Rectal smooth muscle tissue (tissue), 1 donor: ENCODE measurements around the gene CKB.

ENCODE experiments used
- H3K27ac ChIP-seq: one replicate; pipeline ENCODE4 v1.7.0; 2013; ENCODE audit warnings: low read depth, low read length, inconsistent platforms
- H3K27me3 ChIP-seq: one replicate; pipeline ENCODE4 v1.7.0; 2013; ENCODE audit warnings: low read length; ENCODE audit not compliant: control insufficient read depth, insufficient read depth
- H3K36me3 ChIP-seq: one replicate; pipeline ENCODE4 v1.7.0; 2013; ENCODE audit warnings: low read length; ENCODE audit not compliant: control insufficient read depth, insufficient read depth
- H3K4me1 ChIP-seq: one replicate; pipeline ENCODE4 v1.7.0; 2013; ENCODE audit warnings: low read length; ENCODE audit not compliant: control insufficient read depth, insufficient read depth
- H3K4me3 ChIP-seq: one replicate; pipeline ENCODE4 v1.7.0; 2013; ENCODE audit warnings: low read length
- H3K9ac ChIP-seq: one replicate; pipeline ENCODE4 v1.7.0; 2013; ENCODE audit warnings: low read length

Gene CKB

GRCh38 chr14:103522649-103523574 lies at the start of gene CKB:
TSS of gene CKB (minus strand) at chr14:103522830. CDS start at chr14:103522493, 337 bp downstream.
- H3K4me1 ChIP-seq, result peaks cover 25% of the 10 kb centered on the region
- H3K36me3 ChIP-seq, result peaks cover 4% of the 10 kb centered on the region
- no peaks in the 10 kb centered on the region for H3K27me3 ChIP-seq
- H3K4me3 ChIP-seq, result peak within 1 kb of the TSS; percentile 83
- H3K9ac ChIP-seq, result peak within 1 kb of the TSS; percentile 66
- H3K27ac ChIP-seq, result peak within 1 kb of the TSS; percentile 90

GRCh38 chr14:103569408-103569807 lies 46.8 kb upstream of the CKB start:
- Histone ChIP-seq H3K4me1 (peaks cover 2% of the 10 kb centered on the region), H3K9ac (no peak overlapping the region), H3K36me3 (peaks cover 4% of the 10 kb centered on the region), H3K27me3 (no peaks in the 10 kb centered on the region), H3K4me3 (no peak overlapping the region), H3K27ac (no peak overlapping the region)

- H3K36me3 ChIP-seq, result no peaks in the 10 kb centered on the region
- peaks cover 2% of the 10 kb centered on the region for H3K4me1 ChIP-seq
- no peaks in the 10 kb centered on the region for H3K27me3 ChIP-seq
- no peak overlapping the region for H3K4me3 ChIP-seq
- H3K9ac ChIP-seq, result no peak overlapping the region
- H3K27ac ChIP-seq, result no peak overlapping the region
These were observed 46.3 kb upstream of the CKB start for GRCh38 chr14:103568952-103569351.

GRCh38 chr14:103563844-103564505 lies 41.3 kb upstream of the CKB start:
- Histone ChIP-seq H3K27me3 (no peaks in the 10 kb centered on the region), H3K36me3 (no peaks in the 10 kb centered on the region), H3K4me3 (peak overlapping the region; percentile 94), H3K27ac (no peak overlapping the region), H3K9ac (no peak overlapping the region), H3K4me1 (peaks cover 12% of the 10 kb centered on the region)

GRCh38 chr14:103563226-103563620 lies 40.6 kb upstream of the CKB start:
- Histone ChIP-seq H3K4me1 (peaks cover 16% of the 10 kb centered on the region), H3K36me3 (peaks cover under 1% of the 10 kb centered on the region), H3K4me3 (peak overlapping the region; percentile 94), H3K27me3 (no peaks in the 10 kb centered on the region), H3K27ac (peak overlapping the region; percentile 95), H3K9ac (peak overlapping the region; percentile 47)

- H3K9ac ChIP-seq, result peak within 1 kb of the TSS; percentile 86
- peaks cover 2% of the 10 kb centered on the region for H3K36me3 ChIP-seq
- H3K27me3 ChIP-seq, result no peaks in the 10 kb centered on the region
- peak within 1 kb of the TSS; percentile 95 for H3K27ac ChIP-seq
- peaks cover 20% of the 10 kb centered on the region for H3K4me1 ChIP-seq
- peak within 1 kb of the TSS; percentile 94 for H3K4me3 ChIP-seq
These were observed 40.0 kb upstream of the CKB start, which contains the start of the genes BAG5 and COA8 for GRCh38 chr14:103562429-103563225. TSS of gene BAG5 (minus strand) at chr14:103562657. CDS start at chr14:103561164, 1,493 bp downstream. TSS of gene COA8 (plus strand) at chr14:103562960. CDS start at chr14:103563002, 42 bp downstream.

GRCh38 chr14:103562179-103562428 lies 39.5 kb upstream of the CKB start:
- H3K36me3 ChIP-seq, result peaks cover 2% of the 10 kb centered on the region
- peak overlapping the region; percentile 86 for H3K9ac ChIP-seq
- peak overlapping the region; percentile 95 for H3K27ac ChIP-seq
- peak overlapping the region; percentile 94 for H3K4me3 ChIP-seq
- H3K27me3 ChIP-seq, result no peaks in the 10 kb centered on the region
- H3K4me1 ChIP-seq, result peaks cover 22% of the 10 kb centered on the region

GRCh38 chr14:103561381-103562178 lies 39.0 kb upstream of the CKB start:
- Histone ChIP-seq H3K36me3 (peaks cover 2% of the 10 kb centered on the region), H3K9ac (peak overlapping the region; percentile 86), H3K27me3 (no peaks in the 10 kb centered on the region), H3K4me1 (peaks cover 24% of the 10 kb centered on the region), H3K4me3 (peak overlapping the region; percentile 94), H3K27ac (peak overlapping the region; percentile 95)

- peak overlapping the region; percentile 7 for H3K4me3 ChIP-seq
These were observed 38.1 kb upstream of the CKB start for GRCh38 chr14:103560691-103561090.

GRCh38 chr14:103559766-103560165 lies 37.1 kb upstream of the CKB start:
- Histone ChIP-seq H3K27me3 (no peaks in the 10 kb centered on the region), H3K9ac (no peak overlapping the region), H3K36me3 (peaks cover 2% of the 10 kb centered on the region), H3K4me1 (peaks cover 24% of the 10 kb centered on the region), H3K27ac (no peak overlapping the region), H3K4me3 (no peak overlapping the region)

More at GRCh38 chr14:103560691-103561090, 38.1 kb upstream of the CKB start:
- Histone ChIP-seq H3K9ac (no peak overlapping the region), H3K36me3 (peaks cover 2% of the 10 kb centered on the region), H3K27ac (no peak overlapping the region), H3K4me1 (peaks cover 24% of the 10 kb centered on the region), H3K27me3 (no peaks in the 10 kb centered on the region)

GRCh38 chr14:103558071-103558882 lies 35.6 kb upstream of the CKB start:
- Histone ChIP-seq H3K4me1 (peaks cover 24% of the 10 kb centered on the region), H3K27ac (no peak overlapping the region), H3K36me3 (peaks cover 2% of the 10 kb centered on the region), H3K4me3 (no peak overlapping the region), H3K27me3 (no peaks in the 10 kb centered on the region), H3K9ac (no peak overlapping the region)
